Epithelial cell of proximal tubule (primary cell): ENCODE measurements around the gene KIF13A. TPM values are rescaled to one million over a fixed set of nuclear protein-coding genes. Genes with fewer than 3 reads are reported as not detected.

Source experiments
- DNase-seq: peaks from one replicate; pipeline ENCODE4 v3.0.0-alpha.2; 2011; ENCODE audit warnings: low read depth
- H3K4me3 ChIP-seq: 2 replicates; pipeline ENCODE4 v1.5.1; 2011; ENCODE audit warnings: low read depth, mild to moderate bottlenecking, low read length
- total RNA-seq: library from RNA; depleted of rRNA; stranded (reverse); fragments of >200 nt; gene quantifications from 2 replicates; pipeline ENCODE4 v1.2.3, GENCODE V29; 2015
- TF ChIP-seq, protein P1 (sequence below): conservative IDR thresholded peaks from 2 replicates; pipeline ENCODE4 v1.5.1; 2012; ENCODE audit warnings: low read depth, mild to moderate bottlenecking, low read length

The KIF13A gene
- total RNA-seq, 1 donor from 2014 or later = 12.5 TPM

DNA sequence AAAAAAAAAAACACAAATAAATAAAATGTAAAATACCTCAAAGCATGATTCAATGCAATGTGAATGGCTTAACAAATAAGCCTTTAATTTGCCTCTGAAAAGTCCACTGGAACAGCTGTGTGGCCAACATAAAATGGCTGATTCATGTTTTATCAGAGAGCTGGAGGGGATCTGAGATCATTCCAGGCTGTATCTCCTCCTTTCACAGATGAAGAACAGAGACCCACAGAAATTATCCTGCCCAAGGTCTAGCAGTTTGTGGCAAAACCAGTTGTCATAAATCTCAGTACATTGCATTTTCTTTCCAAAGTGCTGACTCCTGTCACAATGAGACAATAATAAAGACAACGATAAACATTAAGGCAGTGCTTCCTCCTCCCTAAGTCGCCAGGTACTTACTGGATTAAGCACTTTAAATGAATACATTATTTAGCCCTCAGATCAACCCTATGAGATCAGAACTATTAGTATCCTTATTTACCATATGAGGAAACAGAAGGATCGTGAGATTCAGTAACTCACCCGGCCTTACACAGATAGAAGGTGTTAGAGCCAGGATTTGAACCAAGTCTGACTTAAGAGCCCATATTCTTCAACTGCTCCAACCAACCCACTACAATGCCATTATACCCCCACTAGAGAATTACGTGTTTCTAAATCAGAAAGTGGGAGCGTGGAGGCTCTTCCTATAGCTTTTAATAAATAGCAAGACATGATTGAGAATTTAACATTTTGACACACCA is 118.3 kb downstream of the KIF13A start:
- no peak for DNase-seq
- TF ChIP-seq, protein P1, sequence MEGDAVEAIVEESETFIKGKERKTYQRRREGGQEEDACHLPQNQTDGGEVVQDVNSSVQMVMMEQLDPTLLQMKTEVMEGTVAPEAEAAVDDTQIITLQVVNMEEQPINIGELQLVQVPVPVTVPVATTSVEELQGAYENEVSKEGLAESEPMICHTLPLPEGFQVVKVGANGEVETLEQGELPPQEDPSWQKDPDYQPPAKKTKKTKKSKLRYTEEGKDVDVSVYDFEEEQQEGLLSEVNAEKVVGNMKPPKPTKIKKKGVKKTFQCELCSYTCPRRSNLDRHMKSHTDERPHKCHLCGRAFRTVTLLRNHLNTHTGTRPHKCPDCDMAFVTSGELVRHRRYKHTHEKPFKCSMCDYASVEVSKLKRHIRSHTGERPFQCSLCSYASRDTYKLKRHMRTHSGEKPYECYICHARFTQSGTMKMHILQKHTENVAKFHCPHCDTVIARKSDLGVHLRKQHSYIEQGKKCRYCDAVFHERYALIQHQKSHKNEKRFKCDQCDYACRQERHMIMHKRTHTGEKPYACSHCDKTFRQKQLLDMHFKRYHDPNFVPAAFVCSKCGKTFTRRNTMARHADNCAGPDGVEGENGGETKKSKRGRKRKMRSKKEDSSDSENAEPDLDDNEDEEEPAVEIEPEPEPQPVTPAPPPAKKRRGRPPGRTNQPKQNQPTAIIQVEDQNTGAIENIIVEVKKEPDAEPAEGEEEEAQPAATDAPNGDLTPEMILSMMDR = no peak
- no peak overlapping the region for H3K4me3 ChIP-seq

DNA sequence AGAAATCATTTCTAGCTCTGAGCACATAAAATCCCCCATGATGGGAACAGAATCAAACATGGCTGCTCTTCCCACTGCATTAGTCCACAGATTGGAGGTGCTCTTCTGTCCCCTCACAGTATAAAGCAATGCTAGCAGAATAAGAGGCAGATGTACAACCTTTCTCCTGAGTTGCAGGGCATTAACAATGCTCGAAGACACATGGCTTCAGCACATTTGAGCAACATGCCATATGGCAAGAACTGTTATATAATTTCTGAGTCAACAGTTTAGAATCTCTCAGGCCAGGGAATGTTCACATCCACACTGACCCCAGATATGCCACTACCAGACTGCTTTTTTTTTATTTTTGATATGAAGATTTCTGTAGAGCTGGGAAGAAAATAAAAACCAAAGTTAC is 119.6 kb downstream of the KIF13A start:
- no peak overlapping the region for H3K4me3 ChIP-seq
- TF ChIP-seq, protein P1 = no peak
- DNase-seq = peak; percentile 27

DNA sequence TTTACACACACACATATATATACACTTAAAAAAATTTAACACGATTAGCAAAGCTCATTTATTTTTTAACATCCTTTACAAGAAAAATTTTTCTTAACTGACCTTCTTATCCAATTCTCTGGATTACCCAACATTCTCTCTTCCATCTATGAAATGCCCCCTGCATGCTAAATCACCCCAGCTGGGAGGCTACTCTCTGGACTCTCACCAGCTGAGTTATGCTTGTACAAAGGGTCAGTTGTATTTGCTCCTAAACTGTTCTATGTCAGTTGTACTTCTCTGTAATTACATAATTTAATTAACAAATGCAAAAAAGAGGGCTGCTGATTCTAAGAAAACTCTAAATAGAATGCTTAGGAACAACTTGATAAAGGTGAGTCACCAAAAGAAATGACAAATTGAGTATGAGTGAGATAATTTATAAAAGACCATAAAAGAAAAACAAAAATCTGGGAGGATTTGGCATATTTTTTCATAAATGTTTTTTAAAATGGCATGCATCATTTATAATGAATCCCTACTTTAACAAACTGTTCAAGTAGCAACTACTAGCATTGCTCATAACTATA is 120.5 kb downstream of the KIF13A start:
- DNase-seq = no peak
- no peak overlapping the region for H3K4me3 ChIP-seq
- TF ChIP-seq, protein P1 = no peak

DNA sequence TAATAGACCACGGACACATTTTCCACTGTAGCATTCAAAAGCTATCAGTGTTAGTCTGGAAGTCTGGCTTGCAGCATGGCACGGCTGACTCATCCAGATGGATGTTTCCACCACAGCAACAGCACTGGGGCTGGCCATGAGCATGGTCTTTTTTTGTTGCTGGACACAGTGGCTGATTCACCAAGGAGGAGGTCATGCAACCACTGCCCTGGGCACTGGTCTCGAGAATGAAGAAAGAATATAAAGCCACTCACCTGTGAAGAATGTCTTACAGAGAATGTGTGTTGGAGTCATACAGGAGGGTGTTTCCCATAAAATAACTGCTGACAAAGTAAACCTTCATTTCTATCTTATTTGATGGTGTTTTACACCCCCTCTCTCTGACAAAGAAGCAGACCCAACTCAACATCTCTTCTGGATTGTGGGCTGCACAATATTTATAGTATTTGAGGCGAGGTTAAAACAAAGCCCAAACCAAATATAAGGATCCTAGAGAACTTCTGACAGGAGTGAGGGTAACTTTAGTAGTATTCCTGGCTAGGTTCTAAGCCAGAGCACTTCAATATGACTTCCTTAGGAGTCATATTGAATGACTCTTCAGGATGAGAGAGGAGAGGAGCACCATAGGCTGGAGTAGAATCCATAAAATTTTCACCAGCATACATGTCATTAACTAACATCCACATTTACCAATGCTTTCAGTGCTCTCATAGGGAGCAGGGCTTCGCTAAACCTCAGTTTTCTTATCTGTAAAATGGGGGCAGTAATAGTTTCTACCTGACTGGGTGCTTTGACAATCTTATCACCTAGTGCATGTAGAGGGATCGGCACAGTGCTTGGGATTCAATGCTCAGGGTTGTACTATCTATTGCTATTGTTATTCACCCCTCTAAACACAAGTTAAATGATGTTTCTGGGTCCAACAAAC is 121.4 kb downstream of the KIF13A start:
- H3K4me3 ChIP-seq = no peak overlapping the region
- TF ChIP-seq, protein P1 = no peak
- DNase-seq = peak; percentile 98

DNA sequence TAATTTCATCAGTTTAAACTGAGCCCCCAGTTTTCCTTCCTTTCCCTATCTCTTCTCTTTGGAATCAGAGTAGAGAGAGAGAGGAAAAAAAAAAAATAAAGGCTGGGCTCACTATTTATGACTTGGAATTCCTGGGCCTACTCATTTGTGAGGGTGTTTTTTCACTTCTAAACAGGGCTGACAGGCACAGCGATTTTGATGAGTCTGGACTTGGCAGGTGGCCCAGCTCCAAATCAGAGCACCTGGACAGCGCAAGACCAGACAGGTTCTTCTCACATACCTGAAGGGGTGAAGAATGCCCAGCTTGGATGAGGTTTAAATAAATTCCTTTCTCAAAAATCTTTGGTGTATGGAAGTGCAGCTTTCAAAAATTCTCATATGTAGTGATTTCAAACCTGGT is 122.2 kb downstream of the KIF13A start:
- TF ChIP-seq, protein P1 = no peak
- H3K4me3 ChIP-seq = no peak overlapping the region
- DNase-seq = no peak

DNA sequence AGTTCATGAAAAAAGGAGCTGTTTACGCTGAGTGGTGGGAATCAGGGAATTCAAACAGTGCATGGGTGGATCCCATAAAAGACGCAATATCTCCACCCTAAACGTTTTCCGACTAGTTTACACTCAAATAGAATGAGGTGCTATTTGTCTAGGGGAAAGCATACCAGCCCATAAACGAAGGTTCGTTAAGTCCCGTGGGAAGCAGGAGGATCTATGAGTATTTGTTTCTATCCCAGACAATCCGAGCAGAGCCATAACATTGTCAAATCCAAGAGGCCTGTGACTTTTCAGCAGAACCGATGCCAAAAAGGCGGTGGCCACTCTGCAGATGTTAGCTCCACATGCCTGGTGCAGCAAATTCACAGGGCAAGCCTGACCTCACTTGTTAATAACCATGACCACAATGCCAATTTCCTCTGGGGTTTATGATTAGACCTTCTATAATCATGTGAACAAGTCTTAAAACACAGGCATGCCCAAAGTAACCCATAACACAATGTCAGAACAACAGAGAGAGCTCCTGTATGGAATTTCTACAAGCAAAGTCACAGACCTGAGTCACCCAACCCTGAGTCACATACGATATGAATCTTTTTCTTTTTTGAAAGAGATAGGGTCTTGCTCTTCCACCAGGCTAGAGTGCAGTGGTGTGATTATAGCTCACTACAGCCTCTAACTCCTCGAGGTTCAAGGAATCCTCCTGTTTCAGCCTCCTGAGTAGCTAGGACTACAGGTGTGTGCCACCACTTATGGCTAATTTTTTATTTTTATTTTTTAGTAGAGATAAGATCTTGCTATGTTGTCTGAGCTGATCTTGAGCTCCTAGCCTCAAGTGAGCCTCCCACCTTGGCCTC is 123.3 kb downstream of the KIF13A start:
- H3K4me3 ChIP-seq = no peak overlapping the region
- TF ChIP-seq, protein P1 = no peak
- peak; percentile 57 for DNase-seq
